Activated gamma-delta T cell treated with Interleukin-2 at 50 U/mL for 16 hours (primary cell): ENCODE results near the gene OSBPL9.

ENCODE experiments used
- DNase-seq: peaks from one replicate; pipeline ENCODE4 v3.0.0-alpha.2; 2020

Gene OSBPL9, protein sequence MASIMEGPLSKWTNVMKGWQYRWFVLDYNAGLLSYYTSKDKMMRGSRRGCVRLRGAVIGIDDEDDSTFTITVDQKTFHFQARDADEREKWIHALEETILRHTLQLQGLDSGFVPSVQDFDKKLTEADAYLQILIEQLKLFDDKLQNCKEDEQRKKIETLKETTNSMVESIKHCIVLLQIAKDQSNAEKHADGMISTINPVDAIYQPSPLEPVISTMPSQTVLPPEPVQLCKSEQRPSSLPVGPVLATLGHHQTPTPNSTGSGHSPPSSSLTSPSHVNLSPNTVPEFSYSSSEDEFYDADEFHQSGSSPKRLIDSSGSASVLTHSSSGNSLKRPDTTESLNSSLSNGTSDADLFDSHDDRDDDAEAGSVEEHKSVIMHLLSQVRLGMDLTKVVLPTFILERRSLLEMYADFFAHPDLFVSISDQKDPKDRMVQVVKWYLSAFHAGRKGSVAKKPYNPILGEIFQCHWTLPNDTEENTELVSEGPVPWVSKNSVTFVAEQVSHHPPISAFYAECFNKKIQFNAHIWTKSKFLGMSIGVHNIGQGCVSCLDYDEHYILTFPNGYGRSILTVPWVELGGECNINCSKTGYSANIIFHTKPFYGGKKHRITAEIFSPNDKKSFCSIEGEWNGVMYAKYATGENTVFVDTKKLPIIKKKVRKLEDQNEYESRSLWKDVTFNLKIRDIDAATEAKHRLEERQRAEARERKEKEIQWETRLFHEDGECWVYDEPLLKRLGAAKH

DNA sequence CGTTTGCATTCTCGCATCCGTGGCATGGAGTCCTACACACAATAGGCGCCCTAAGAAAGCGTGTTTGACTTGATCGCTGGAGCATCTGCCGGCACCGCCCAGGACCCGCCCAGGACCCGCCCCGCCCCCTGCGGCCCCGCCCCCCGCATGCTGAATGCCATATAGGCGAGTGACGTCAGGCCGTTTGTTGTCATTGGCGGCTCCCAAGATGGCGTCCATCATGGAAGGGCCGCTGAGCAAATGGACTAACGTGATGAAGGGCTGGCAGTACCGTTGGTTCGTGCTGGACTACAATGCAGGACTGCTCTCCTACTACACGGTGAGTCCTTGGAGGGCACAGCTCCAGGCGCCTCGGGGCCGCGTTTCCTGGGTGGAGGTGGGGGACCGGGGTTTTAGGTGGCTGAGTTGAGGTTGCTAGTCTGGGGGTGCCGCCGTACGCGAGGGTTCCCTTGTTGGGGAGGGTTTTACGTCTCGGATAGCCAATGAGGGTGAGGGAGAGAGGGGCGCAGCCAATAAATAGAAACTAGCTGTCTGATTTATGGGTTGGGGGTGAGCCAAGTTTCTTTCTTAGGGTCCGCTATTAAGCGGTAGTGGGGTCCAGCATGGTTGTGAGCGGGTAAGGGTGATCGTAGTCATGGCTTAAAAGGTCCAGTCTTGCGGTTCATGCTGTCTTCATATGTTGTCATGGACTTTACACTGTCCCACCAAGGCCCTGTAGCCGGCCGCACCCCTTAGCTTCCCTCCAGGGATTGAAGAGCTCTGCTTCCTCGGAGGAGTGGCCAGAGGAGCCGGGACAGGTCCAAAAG, at the start of gene OSBPL9:
OSBPL9 (plus strand) TSS at position 190 of the 806 bp plus-strand sequence; CDS start at position 209, 19 bp downstream.
- DNase-seq: peak; percentile 83

- no peak for DNase-seq
These were observed 49.2 kb upstream of the OSBPL9 start for GRCh38 chr1:51567653-51568052.

- DNase-seq: no peak
These were observed 48.5 kb upstream of the OSBPL9 start for GRCh38 chr1:51568231-51568935.

DNA sequence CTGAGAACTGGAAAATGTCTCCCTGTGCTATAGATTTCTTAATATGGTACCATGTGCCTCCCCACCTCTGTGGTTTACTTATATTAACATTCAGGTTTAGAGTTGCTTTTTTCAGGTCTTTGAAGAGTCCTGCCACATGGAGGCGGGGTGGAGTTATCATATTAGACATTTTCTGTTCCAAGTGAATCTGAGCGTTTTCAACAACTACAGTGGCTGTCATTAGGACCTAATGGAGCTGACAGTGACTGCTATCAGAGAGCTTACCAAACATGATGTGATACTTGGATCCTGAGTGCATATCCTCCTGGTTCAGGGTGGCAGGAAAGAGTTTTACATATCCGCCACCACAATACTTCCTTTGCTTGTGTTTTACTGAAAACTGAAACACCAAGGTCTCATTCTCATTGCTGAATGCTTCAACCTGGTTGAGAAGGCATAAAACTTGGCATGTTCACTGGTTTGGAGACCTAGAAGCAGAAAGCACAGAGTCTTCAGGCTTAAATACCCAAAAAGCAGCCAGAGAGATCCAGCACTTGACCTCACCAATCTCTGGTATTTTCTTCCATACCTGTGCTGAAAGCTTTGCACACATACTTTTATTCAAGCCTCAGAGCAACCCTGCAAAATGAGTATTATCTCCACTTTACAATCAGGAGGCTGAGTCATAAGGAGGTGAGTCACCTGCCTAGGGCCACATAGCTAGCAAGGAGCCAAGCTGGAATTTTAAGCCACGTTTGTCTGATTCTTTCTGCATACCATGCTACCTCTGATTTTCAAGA, 47.4 kb upstream of the OSBPL9 start:
- peak; percentile 5 for DNase-seq

DNA sequence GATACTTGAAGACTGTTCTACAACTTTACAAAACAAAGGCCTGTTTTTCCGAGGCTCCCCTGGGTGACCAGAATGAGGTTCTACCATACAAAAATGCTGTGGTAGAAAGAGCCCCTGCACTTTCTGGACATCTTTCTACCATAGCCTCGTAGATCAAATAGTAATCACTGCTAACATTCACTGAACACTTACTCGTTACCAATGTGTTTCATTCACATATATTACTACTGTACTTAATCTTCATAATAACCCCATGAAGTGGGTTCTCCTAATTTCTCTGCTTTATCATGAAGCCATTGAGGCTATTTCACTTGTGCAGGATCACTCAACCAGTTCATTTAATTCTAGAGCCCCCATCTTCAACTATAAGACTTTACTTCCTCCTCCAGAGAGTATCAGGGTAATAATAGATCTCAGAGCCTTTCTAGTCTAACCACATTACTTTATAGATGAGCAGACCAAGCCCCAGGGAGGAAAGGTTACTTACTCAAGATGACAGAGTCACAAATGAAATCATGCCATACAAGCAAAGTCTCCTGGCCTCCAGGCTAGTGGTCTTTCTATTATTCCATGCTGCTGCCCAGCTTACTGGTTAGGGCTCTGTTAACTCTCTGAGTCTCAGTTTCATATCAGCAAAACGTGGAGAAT, 46.7 kb upstream of the OSBPL9 start:
- DNase-seq: no peak

DNA sequence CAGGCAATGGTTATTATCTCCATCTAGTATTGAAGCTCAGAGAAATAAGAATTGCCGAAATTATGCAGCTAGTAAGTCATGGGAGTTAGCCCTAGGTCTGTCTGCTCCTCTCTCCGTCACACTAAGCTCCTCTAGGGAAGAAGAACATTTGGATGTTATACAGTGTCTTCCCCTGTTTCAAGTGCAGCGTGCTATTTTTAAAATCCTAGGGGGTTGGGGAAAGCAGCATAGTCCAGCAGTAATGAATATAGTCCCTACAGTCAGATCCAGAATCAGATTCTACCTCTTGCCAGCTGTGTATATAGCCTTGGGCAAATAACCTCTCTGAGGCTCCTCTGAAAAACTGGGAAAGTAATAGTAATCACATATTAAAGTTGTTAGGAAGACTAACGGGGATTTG, 44.5 kb upstream of the OSBPL9 start:
- no peak for DNase-seq

GRCh38 chr1:51574796-51575195, 42.1 kb upstream of the OSBPL9 start:
- DNase-seq: no peak

DNA sequence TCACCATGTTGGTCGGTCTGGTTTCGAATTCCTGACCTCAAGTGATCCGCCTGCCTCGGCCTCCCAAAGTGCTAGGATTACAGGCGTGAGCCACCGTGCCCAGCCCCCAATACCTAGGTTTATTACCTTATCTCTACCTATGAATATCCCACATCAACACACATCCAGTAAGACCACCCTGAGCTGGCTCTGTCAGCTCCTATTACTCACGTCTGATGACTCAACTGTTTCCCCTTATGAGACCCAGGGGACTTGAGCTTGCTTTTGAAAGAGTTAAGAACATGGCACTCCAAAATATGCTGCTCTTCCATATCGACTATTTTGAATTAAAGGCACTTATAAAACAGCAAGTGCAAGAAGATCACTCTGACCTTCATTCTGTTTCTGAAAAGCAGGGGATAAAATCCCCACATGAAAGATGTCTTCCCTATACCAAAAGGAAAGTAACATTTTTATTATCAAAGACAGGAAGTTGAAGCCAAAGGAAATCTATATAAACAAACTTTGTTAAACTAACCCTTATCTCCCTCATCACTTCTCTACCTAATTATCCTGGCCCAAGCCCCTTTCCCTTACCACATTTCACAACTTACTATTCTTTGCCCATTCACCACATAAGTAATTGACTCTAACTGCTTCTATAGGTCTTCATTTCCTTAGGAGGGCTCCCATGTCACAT, 41.3 kb upstream of the OSBPL9 start:
- DNase-seq: no peak

DNA sequence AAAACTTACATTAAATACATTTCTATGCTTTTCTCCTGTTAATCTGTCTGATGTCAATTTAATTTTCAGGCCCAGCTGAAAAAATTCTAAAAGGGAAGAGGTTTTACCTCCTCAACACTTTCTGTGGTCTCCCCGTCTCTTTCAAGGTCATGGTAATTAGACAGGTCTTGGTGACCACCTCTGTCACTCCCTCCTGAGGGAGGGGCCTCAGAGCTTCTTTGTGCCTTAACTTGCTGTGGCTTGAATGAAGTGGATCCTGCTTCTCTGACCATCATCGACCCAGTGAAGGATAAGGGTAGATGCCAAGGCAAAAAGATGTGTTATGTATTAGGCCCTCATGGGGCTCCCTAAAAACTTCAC, 40.8 kb upstream of the OSBPL9 start:
- no peak for DNase-seq

DNA sequence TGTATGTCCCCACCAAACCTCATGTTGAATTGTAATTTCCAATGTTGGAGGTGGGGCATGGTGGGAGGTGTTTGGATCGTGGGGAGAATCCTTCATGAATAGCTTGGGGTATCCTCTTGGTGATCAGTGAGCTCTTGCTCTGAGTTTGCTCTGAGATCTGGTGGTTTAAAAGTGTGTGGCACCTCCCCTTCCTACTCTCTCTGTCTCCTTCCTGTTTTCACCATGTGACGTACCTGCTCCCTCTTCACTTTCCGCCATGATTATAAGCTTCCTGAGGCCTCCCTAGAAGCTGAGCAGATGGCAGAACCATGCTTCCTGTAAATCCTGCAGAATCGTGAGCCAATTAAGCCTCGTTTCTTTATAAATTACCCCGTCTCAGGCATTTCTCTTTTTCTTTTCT, 40.0 kb upstream of the OSBPL9 start:
- no peak for DNase-seq

DNA sequence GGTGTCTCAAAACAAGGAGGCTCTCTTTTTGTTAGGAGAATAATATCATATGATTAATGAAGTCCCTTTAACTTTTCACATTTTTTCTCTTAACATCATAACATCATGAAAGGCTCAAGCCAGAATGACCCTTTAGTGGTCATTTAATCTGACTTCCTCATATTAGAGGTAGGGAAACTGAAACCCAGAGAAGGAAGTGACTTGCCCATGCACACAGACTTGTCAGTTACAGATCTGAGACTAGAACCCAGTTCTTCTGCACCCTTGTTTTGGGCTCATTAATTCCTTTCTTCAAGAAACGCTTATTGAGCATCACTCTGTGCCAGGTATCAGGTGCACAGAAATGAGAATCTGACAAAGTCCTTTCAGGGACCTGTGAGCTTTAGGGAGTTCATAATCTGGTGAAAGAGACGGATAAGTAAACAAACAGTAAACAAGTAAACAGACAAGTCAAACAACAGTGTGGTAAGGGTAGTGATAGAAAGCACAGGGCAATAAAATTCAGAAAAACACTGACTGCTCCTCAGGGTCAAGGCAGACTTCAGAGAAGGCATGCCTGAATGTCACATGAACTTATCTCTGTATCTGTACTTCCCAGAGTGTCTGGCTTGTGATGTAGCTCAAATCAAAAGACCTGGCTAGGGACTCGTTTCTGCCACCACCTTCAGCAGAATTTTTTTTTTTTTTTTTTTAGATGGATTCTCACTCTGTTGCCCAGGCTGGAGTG, 38.3 kb upstream of the OSBPL9 start:
- no peak for DNase-seq

- DNase-seq: no peak
These were observed 35.7 kb upstream of the OSBPL9 start for GRCh38 chr1:51581238-51581637.

DNA sequence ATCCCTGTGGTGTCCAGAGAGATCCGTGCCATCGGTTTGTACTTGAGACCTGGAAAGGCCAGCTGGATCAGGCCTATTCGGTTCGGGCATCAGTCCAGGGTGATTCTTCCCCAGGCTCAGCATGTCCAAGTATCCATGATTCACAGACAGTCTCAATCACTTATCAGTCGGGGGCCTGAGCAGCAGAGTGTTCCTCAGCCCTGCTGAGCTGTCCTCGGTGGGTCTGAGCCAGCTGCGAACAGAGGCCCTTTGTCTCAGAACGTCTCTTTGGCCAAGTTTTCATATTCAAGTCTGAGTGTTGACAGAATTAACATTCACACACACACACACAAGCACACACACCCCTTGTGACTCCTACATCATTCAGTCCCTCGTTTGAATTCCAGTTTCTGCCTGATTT, 33.4 kb upstream of the OSBPL9 start:
- DNase-seq: no peak

DNA sequence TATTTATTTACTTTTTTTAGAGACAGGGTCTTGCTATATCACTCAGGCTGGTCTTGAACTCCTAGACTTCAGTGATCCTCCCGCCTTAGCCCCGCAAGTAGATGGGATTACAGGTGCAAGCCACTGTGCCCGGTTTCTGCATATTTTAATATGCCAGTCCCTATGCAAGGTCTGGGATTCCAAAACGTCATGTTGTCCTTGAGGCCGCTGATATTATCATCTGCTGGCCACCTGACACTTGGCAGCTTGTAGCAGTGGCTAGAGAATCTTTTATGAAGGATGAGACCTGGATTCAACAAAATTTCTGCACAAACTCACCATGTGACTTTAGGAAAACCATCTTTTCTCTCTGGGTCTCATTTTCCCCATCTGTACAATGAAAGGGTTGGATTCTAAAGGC, 32.9 kb upstream of the OSBPL9 start:
- DNase-seq: no peak

DNA sequence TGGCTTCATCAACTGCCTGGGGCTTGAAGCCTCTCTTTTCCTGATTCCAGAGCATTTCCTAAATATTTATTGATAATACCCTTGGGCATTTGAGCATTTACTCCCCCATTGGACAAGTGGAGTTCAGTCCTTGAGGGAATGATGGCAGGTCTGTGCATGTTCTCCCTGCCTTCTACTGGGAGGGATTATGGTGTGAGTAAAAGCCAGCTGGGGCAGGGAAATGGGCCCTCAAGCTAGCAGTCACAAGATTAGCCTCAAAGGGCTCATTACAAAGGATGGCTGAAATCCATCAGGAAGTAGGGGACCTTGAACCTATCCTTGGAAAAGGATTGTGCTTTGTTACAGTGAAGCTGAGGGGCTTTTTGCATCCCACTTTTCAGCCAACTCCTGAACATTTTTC, 24.2 kb upstream of the OSBPL9 start:
- DNase-seq: no peak

GRCh38 chr1:51594716-51595115, 22.2 kb upstream of the OSBPL9 start:
- DNase-seq: no peak

DNA sequence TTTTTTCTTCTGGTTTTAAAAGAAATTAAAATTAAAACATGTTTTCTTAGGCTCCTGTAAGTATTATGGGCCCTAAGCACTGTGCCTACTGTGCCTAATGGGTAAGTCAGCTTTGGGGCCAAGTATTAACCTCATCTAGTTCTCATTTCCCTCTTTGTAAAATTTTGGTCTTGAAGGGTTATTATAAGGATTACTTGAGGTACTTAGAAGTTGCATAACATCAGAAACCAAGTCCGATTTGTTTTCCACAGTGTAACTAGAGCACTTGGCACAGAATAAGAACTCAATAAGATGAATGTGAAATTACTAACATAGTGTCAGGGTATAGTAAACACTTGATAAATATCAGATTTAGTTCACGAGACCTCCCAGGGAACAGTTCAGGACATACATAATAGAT, 16.4 kb upstream of the OSBPL9 start:
- DNase-seq: no peak

DNA sequence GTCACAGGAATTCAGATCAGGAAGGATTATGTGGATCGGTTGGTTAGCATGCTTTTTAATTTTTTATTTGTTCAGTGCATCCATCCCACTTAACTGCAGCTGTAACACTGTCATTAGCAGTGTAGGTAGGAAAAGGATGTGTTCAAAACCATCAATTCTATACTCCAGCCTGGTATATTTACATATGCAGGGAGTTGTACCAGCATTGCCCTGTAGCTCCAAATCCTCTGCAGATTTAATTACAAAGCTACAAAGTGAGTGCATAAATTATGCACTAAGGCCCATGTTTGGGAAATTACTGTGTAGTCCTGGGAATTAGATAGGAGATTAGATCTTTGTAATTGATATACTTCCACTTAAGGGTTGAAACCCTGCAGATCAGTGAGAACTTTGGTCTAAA, 15.9 kb upstream of the OSBPL9 start:
- DNase-seq: no peak

- DNase-seq: no peak
These were observed 10.8 kb upstream of the OSBPL9 start for GRCh38 chr1:51605961-51606723.
